HG03575 (cell line): ENCODE results near the gene GNAL.
"Not testable (repeated sequence)": the region's sequence is repeated elsewhere in the genome, so short reads cannot be mapped to it uniquely, and the experiment has no call there.

Experiments
- ATAC-seq: cut with Tn5 transposase; IDR thresholded peaks from one replicate; pipeline ENCODE4 v1.9.1; 2021; ENCODE audit not compliant: unreplicated experiment, insufficient number of reproducible peaks, low FRiP score; ENCODE audit errors: extremely low read depth

The GNAL gene

GRCh38 chr18:11714244-11714918 lies 25.3 kb downstream of the GNAL start:
- ATAC-seq = no peak

- ATAC-seq = not testable (repeated sequence)
These were observed 27.8 kb downstream of the GNAL start for GRCh38 chr18:11716767-11717315.

GRCh38 chr18:11719050-11719449 lies 30.0 kb downstream of the GNAL start:
- no peak for ATAC-seq

- ATAC-seq = no peak
These were observed 30.6 kb downstream of the GNAL start for GRCh38 chr18:11719621-11720020.

- no peak for ATAC-seq
These were observed 32.7 kb downstream of the GNAL start for GRCh38 chr18:11721720-11722119.

GRCh38 chr18:11724781-11725180 lies 35.7 kb downstream of the GNAL start:
- ATAC-seq = no peak

- ATAC-seq = no peak
These were observed 37.5 kb downstream of the GNAL start for GRCh38 chr18:11726556-11726955.

- ATAC-seq = no peak
These were observed 39.2 kb downstream of the GNAL start for GRCh38 chr18:11728249-11728648.

- ATAC-seq = no peak
These were observed 40.5 kb downstream of the GNAL start for GRCh38 chr18:11729556-11729955.

GRCh38 chr18:11733031-11733430 lies 44.0 kb downstream of the GNAL start:
- no peak for ATAC-seq

- no peak for ATAC-seq
These were observed 47.6 kb downstream of the GNAL start for GRCh38 chr18:11736656-11737055.

- no peak for ATAC-seq
These were observed 50.8 kb downstream of the GNAL start for GRCh38 chr18:11739893-11740292.

- no peak for ATAC-seq
These were observed 51.4 kb downstream of the GNAL start for GRCh38 chr18:11740461-11740860.

- no peak for ATAC-seq
These were observed 52.6 kb downstream of the GNAL start for GRCh38 chr18:11741505-11742145.

GRCh38 chr18:11745521-11745920 lies 56.5 kb downstream of the GNAL start:
- no peak for ATAC-seq

GRCh38 chr18:11747286-11747685 lies 58.2 kb downstream of the GNAL start:
- ATAC-seq = no peak

- ATAC-seq = no peak
These were observed 58.7 kb downstream of the GNAL start for GRCh38 chr18:11747731-11748130.

GRCh38 chr18:11749305-11749704 lies 60.2 kb downstream of the GNAL start:
- ATAC-seq = no peak

- no peak for ATAC-seq
These were observed 61.1 kb downstream of the GNAL start for GRCh38 chr18:11750171-11750570.

- no peak for ATAC-seq
These were observed 61.7 kb downstream of the GNAL start for GRCh38 chr18:11750581-11751310.
